Measurements from ENCODE around the gene LHCGR.

Gene LHCGR

DNA sequence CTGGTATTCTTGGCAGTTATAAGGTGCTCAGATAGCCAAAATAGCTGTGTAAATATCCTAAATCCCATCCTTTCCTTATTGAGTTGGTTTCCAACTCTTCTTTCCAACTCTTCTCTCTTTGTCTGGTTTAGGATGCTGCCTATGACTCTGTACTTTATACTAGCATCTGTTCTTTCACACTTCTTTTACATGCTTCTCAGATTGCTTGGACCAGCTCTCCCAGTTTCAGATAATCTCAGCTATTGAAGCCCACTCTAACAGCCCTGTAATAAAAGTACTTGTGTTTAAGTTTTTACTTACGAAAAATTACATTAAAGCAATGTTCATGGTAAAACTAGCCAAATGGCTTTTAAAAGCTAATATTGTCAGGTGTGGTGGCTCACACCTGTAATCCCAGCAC lies 14.7 kb upstream of the LHCGR start:
- H3K27me3 ChIP-seq (replicated peaks; ENCODE audit: control insufficient read depth, insufficient read depth, low read length) = no peaks in the 10 kb centered on the region
- H3K9ac ChIP-seq (ENCODE audit: low read length) = no peak overlapping the region
- H3K4me3 ChIP-seq (ENCODE audit: low read length) = no peak overlapping the region
- DNase-seq (ENCODE audit: low read depth) = no peak
- no peaks in the 10 kb centered on the region for H3K9me3 ChIP-seq (ENCODE audit: control insufficient read depth, low read length)
- H3K36me3 ChIP-seq (ENCODE audit: control insufficient read depth, insufficient read depth, low read length, severe bottlenecking) = no peaks in the 10 kb centered on the region
- peaks cover 7% of the 10 kb centered on the region for H3K4me1 ChIP-seq (ENCODE audit: control insufficient read depth, insufficient read depth, low read length)

- H3K4me3 ChIP-seq (ENCODE audit: low read length) = no peak overlapping the region
- H3K4me1 ChIP-seq (ENCODE audit: control insufficient read depth, insufficient read depth, low read length) = peaks cover 7% of the 10 kb centered on the region
- no peak overlapping the region for H3K9ac ChIP-seq (ENCODE audit: low read length)
- no peak for DNase-seq (ENCODE audit: low read depth)
- no peaks in the 10 kb centered on the region for H3K27me3 ChIP-seq (replicated peaks; ENCODE audit: control insufficient read depth, insufficient read depth, low read length)
- no peaks in the 10 kb centered on the region for H3K9me3 ChIP-seq (ENCODE audit: control insufficient read depth, low read length)
- H3K36me3 ChIP-seq (ENCODE audit: control insufficient read depth, insufficient read depth, low read length, severe bottlenecking) = no peaks in the 10 kb centered on the region
Measured at GRCh38 chr2:48768669-48769068, 13.1 kb upstream of the LHCGR start.

DNA sequence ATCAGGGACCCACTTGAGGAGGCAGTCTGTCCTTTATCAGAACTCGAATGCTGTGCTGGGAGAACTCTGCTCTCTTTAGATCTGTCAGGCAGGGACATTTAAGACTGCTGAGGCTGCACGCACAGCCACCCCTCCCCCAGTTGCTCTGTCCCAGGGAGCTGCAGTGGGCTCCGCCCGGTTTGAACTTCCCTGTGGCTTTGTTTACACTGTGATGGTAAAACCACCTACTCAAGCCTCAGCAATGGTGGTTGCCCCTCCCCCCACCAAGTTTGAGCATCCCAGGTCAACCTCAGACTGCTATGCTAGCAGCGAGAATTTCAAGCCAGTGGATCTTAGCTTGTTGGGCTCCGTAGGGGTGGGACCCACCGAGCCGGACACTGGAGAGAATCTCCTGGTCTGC lies 11.8 kb upstream of the LHCGR start:
- no peaks in the 10 kb centered on the region for H3K9me3 ChIP-seq (ENCODE audit: control insufficient read depth, low read length)
- no peak overlapping the region for H3K4me3 ChIP-seq (ENCODE audit: low read length)
- peaks cover 7% of the 10 kb centered on the region for H3K4me1 ChIP-seq (ENCODE audit: control insufficient read depth, insufficient read depth, low read length)
- no peaks in the 10 kb centered on the region for H3K36me3 ChIP-seq (ENCODE audit: control insufficient read depth, insufficient read depth, low read length, severe bottlenecking)
- H3K27me3 ChIP-seq (replicated peaks; ENCODE audit: control insufficient read depth, insufficient read depth, low read length) = no peaks in the 10 kb centered on the region
- no peak overlapping the region for H3K9ac ChIP-seq (ENCODE audit: low read length)
- no peak for DNase-seq (ENCODE audit: low read depth)

GRCh38 chr2:48760826-48761225 lies 5.3 kb upstream of the LHCGR start:
- Histone ChIP-seq H3K4me1 (ENCODE audit: control insufficient read depth, insufficient read depth, low read length) (no peaks in the 10 kb centered on the region), H3K27me3 (replicated peaks; ENCODE audit: control insufficient read depth, insufficient read depth, low read length) (peaks cover under 1% of the 10 kb centered on the region), H3K36me3 (ENCODE audit: control insufficient read depth, insufficient read depth, low read length, severe bottlenecking) (no peaks in the 10 kb centered on the region), H3K9ac (ENCODE audit: low read length) (no peak overlapping the region), H3K4me3 (ENCODE audit: low read length) (no peak overlapping the region), H3K9me3 (ENCODE audit: control insufficient read depth, low read length) (no peaks in the 10 kb centered on the region)
- no peak for DNase-seq (ENCODE audit: low read depth)

DNA sequence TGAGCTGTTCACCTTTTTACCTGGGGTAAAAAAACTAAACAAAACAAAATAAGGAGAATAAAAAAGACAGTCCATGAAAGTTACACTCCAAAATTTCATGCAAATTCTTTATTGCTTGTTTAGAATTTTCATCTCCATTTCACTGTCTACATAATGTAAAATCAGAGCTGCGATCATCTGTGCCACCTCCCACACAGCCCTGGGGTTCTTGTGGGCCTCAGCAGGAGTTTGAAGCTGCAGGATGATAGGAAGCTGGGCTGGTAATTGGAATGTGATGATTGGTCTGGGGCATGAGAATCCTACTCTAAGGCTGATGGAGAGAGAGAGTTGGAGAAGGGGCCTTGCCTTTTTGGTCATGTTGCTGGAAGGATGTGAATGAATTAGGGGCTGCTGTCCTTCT lies 4.2 kb upstream of the LHCGR start:
- H3K27me3 ChIP-seq (replicated peaks; ENCODE audit: control insufficient read depth, insufficient read depth, low read length) = peaks cover 10% of the 10 kb centered on the region
- no peak overlapping the region for H3K9ac ChIP-seq (ENCODE audit: low read length)
- no peaks in the 10 kb centered on the region for H3K9me3 ChIP-seq (ENCODE audit: control insufficient read depth, low read length)
- no peak for DNase-seq (ENCODE audit: low read depth)
- peaks cover 4% of the 10 kb centered on the region for H3K4me1 ChIP-seq (ENCODE audit: control insufficient read depth, insufficient read depth, low read length)
- H3K4me3 ChIP-seq (ENCODE audit: low read length) = no peak overlapping the region
- H3K36me3 ChIP-seq (ENCODE audit: control insufficient read depth, insufficient read depth, low read length, severe bottlenecking) = no peaks in the 10 kb centered on the region

GRCh38 chr2:48756289-48756688 lies 765 bp upstream of the LHCGR start:
- H3K27me3 ChIP-seq (replicated peaks; ENCODE audit: control insufficient read depth, insufficient read depth, low read length) = peaks cover 10% of the 10 kb centered on the region
- H3K4me3 ChIP-seq (ENCODE audit: low read length) = no peak overlapping the region
- H3K9ac ChIP-seq (ENCODE audit: low read length) = no peak overlapping the region
- no peaks in the 10 kb centered on the region for H3K9me3 ChIP-seq (ENCODE audit: control insufficient read depth, low read length)
- no peak for DNase-seq (ENCODE audit: low read depth)
- peaks cover 4% of the 10 kb centered on the region for H3K4me1 ChIP-seq (ENCODE audit: control insufficient read depth, insufficient read depth, low read length)
- H3K36me3 ChIP-seq (ENCODE audit: control insufficient read depth, insufficient read depth, low read length, severe bottlenecking) = no peaks in the 10 kb centered on the region

GRCh38 chr2:48754874-48755273 lies 650 bp downstream of the LHCGR start:
- peaks cover 10% of the 10 kb centered on the region for H3K27me3 ChIP-seq (replicated peaks; ENCODE audit: control insufficient read depth, insufficient read depth, low read length)
- H3K4me3 ChIP-seq (ENCODE audit: low read length) = peak overlapping the region; percentile 73
- H3K9me3 ChIP-seq (ENCODE audit: control insufficient read depth, low read length) = no peaks in the 10 kb centered on the region
- H3K4me1 ChIP-seq (ENCODE audit: control insufficient read depth, insufficient read depth, low read length) = peaks cover 6% of the 10 kb centered on the region
- DNase-seq (ENCODE audit: low read depth) = no peak
- no peaks in the 10 kb centered on the region for H3K36me3 ChIP-seq (ENCODE audit: control insufficient read depth, insufficient read depth, low read length, severe bottlenecking)
- peak overlapping the region; percentile 51 for H3K9ac ChIP-seq (ENCODE audit: low read length)

DNA sequence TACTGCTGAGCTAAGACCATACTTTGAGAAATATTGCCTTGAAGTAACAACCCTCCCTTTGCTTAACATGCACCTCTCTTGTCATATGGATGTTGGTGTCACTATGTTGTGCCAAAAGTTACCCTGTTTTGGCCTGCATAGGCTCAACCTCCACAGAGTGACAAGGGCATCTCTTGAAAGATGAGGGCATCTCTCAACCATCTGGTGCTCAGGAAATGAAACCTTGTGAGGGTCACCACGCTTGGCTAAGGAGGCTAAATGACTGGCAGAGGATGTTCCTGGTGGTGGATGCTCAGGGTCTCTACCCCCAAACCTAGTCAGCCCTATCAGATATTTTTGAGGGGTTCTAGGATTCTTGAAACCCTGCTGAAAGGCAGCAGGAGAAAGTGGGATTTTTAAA lies 2.3 kb downstream of the LHCGR start:
- Histone ChIP-seq H3K4me3 (ENCODE audit: low read length) (no peak overlapping the region), H3K27me3 (replicated peaks; ENCODE audit: control insufficient read depth, insufficient read depth, low read length) (peaks cover 10% of the 10 kb centered on the region), H3K9ac (ENCODE audit: low read length) (no peak overlapping the region), H3K4me1 (ENCODE audit: control insufficient read depth, insufficient read depth, low read length) (peaks cover 10% of the 10 kb centered on the region), H3K9me3 (ENCODE audit: control insufficient read depth, low read length) (no peaks in the 10 kb centered on the region), H3K36me3 (ENCODE audit: control insufficient read depth, insufficient read depth, low read length, severe bottlenecking) (no peaks in the 10 kb centered on the region)
- DNase-seq (ENCODE audit: low read depth) = no peak

GRCh38 chr2:48750128-48750739 lies 5.3 kb downstream of the LHCGR start:
- no peak for DNase-seq (ENCODE audit: low read depth)
- H3K9me3 ChIP-seq (ENCODE audit: control insufficient read depth, low read length) = no peaks in the 10 kb centered on the region
- H3K4me3 ChIP-seq (ENCODE audit: low read length) = no peak overlapping the region
- no peaks in the 10 kb centered on the region for H3K36me3 ChIP-seq (ENCODE audit: control insufficient read depth, insufficient read depth, low read length, severe bottlenecking)
- H3K27me3 ChIP-seq (replicated peaks; ENCODE audit: control insufficient read depth, insufficient read depth, low read length) = peaks cover 6% of the 10 kb centered on the region
- H3K4me1 ChIP-seq (ENCODE audit: control insufficient read depth, insufficient read depth, low read length) = peaks cover 9% of the 10 kb centered on the region
- H3K9ac ChIP-seq (ENCODE audit: low read length) = no peak overlapping the region

- no peak overlapping the region for H3K4me3 ChIP-seq (ENCODE audit: low read length)
- H3K4me1 ChIP-seq (ENCODE audit: control insufficient read depth, insufficient read depth, low read length) = peaks cover 5% of the 10 kb centered on the region
- no peaks in the 10 kb centered on the region for H3K27me3 ChIP-seq (replicated peaks; ENCODE audit: control insufficient read depth, insufficient read depth, low read length)
- H3K9me3 ChIP-seq (ENCODE audit: control insufficient read depth, low read length) = no peaks in the 10 kb centered on the region
- no peak overlapping the region for H3K9ac ChIP-seq (ENCODE audit: low read length)
- H3K36me3 ChIP-seq (ENCODE audit: control insufficient read depth, insufficient read depth, low read length, severe bottlenecking) = no peaks in the 10 kb centered on the region
- no peak for DNase-seq (ENCODE audit: low read depth)
Measured at GRCh38 chr2:48749291-48750127, 6.0 kb downstream of the LHCGR start.

- Histone ChIP-seq H3K36me3 (ENCODE audit: control insufficient read depth, insufficient read depth, low read length, severe bottlenecking) (no peaks in the 10 kb centered on the region), H3K9me3 (ENCODE audit: control insufficient read depth, low read length) (no peaks in the 10 kb centered on the region), H3K27me3 (replicated peaks; ENCODE audit: control insufficient read depth, insufficient read depth, low read length) (no peaks in the 10 kb centered on the region), H3K9ac (ENCODE audit: low read length) (no peak overlapping the region), H3K4me3 (ENCODE audit: low read length) (no peak overlapping the region), H3K4me1 (ENCODE audit: control insufficient read depth, insufficient read depth, low read length) (peaks cover 5% of the 10 kb centered on the region)
- DNase-seq (ENCODE audit: low read depth) = no peak
Measured at GRCh38 chr2:48747319-48747718, 8.2 kb downstream of the LHCGR start.
